HL-60 (cell line): Measurements from ENCODE around the gene CARD9.

Source experiments
- DNase-seq, 2 experiments: peaks; one replicate each; pipeline ENCODE4 v3.0.0-alpha.2; 2010 to 2020; ENCODE audit warnings: low read depth in 1 of 2, low spot score in 1 of 2
- H3K27ac ChIP-seq: fragments of 250-450 bp; sonication (Bioruptor Pico); replicated peaks from 2 replicates; pipeline ENCODE4 v1.5.1; 2020; ENCODE audit warnings: mild to moderate bottlenecking, moderate library complexity
- H3K27me3 ChIP-seq: fragments of 250-450 bp; sonication (Bioruptor Pico); 2 replicates; pipeline ENCODE4 v1.5.1; 2021; ENCODE audit warnings: mild to moderate bottlenecking, moderate library complexity; ENCODE audit not compliant: insufficient read depth, poor library complexity, severe bottlenecking
- H3K4me3 ChIP-seq: replicated peaks from 2 replicates; pipeline ENCODE4 v1.5.1; 2011; ENCODE audit warnings: mild to moderate bottlenecking, control low read depth, low read length; ENCODE audit not compliant: insufficient read depth
- GABPA ChIP-seq: IDR thresholded peaks from 2 replicates; pipeline ENCODE4 v1.6.1; 2012; ENCODE audit warnings: low read depth
- POLR2AphosphoS5 ChIP-seq: IDR thresholded peaks from 2 replicates; pipeline ENCODE4 v1.6.1; 2012; ENCODE audit warnings: low read depth
- REST ChIP-seq: IDR thresholded peaks from 2 replicates; pipeline ENCODE4 v1.6.1; 2012; ENCODE audit warnings: low read depth; ENCODE audit not compliant: insufficient replicate concordance
- SPI1 ChIP-seq: IDR thresholded peaks from 2 replicates; pipeline ENCODE4 v1.6.1; 2012; ENCODE audit warnings: low read depth, mild to moderate bottlenecking, borderline replicate concordance
- TF ChIP-seq, protein P1 (sequence below): IDR thresholded peaks from one replicate; pipeline ENCODE4 v1.5.1; 2011; ENCODE audit warnings: low read length, control low read depth, inconsistent platforms; ENCODE audit not compliant: insufficient read depth

The CARD9 gene

GRCh38 chr9:136380381-136380780 is 6.9 kb upstream of the CARD9 start:
- no peak for DNase-seq
- Histone ChIP-seq H3K27ac (no peak overlapping the region), H3K27me3 (no peaks in the 10 kb centered on the region), H3K4me3 (no peak overlapping the region)
- TF ChIP-seq POLR2AphosphoS5 (no peak), REST (no peak), GABPA (no peak), SPI1 (no peak)
- TF ChIP-seq, protein P1, sequence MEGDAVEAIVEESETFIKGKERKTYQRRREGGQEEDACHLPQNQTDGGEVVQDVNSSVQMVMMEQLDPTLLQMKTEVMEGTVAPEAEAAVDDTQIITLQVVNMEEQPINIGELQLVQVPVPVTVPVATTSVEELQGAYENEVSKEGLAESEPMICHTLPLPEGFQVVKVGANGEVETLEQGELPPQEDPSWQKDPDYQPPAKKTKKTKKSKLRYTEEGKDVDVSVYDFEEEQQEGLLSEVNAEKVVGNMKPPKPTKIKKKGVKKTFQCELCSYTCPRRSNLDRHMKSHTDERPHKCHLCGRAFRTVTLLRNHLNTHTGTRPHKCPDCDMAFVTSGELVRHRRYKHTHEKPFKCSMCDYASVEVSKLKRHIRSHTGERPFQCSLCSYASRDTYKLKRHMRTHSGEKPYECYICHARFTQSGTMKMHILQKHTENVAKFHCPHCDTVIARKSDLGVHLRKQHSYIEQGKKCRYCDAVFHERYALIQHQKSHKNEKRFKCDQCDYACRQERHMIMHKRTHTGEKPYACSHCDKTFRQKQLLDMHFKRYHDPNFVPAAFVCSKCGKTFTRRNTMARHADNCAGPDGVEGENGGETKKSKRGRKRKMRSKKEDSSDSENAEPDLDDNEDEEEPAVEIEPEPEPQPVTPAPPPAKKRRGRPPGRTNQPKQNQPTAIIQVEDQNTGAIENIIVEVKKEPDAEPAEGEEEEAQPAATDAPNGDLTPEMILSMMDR, result no peak

- no peak for DNase-seq
- no peaks in the 10 kb centered on the region for H3K27me3 ChIP-seq
- TF ChIP-seq GABPA, result no peak
- no peak for TF ChIP-seq SPI1
- TF ChIP-seq, protein P1, result no peak
- no peak for TF ChIP-seq REST
- no peak for TF ChIP-seq POLR2AphosphoS5
- H3K4me3 ChIP-seq, result no peak overlapping the region
- no peak overlapping the region for H3K27ac ChIP-seq
These were observed 6.4 kb upstream of the CARD9 start for GRCh38 chr9:136379891-136380290.

GRCh38 chr9:136379401-136379800 is 5.9 kb upstream of the CARD9 start:
- no peak overlapping the region for H3K4me3 ChIP-seq
- no peak overlapping the region for H3K27ac ChIP-seq
- DNase-seq, result no peak
- no peak for TF ChIP-seq REST
- TF ChIP-seq, protein P1, result no peak
- no peak for TF ChIP-seq GABPA
- no peak; the same call in 1 of the 2 replicates for TF ChIP-seq POLR2AphosphoS5
- no peak for TF ChIP-seq SPI1
- H3K27me3 ChIP-seq, result no peaks in the 10 kb centered on the region
